ENCODE measurements around the gene PRR12.

GRCh38 chr19:49655570-49656455 is 64.8 kb downstream of the PRR12 start:
- TF ChIP-seq POLR2A (IDR thresholded peaks at IDR 0.05; ENCODE audit: extremely low read depth, insufficient read length), result no peak
- no peak for TF ChIP-seq CTCF (IDR thresholded peaks at IDR 0.05; ENCODE audit: low read depth, low read length)
- no peak for TF ChIP-seq MYC (IDR thresholded peaks at IDR 0.05; ENCODE audit: low read depth, low read length)
